HuH-7 (cell line): Measurements from ENCODE around the gene MAPK1IP1L.

ENCODE experiments used
- DNase-seq: peaks from one replicate; pipeline ENCODE4 v3.0.0; 2011; ENCODE audit warnings: low spot score

Gene MAPK1IP1L

DNA sequence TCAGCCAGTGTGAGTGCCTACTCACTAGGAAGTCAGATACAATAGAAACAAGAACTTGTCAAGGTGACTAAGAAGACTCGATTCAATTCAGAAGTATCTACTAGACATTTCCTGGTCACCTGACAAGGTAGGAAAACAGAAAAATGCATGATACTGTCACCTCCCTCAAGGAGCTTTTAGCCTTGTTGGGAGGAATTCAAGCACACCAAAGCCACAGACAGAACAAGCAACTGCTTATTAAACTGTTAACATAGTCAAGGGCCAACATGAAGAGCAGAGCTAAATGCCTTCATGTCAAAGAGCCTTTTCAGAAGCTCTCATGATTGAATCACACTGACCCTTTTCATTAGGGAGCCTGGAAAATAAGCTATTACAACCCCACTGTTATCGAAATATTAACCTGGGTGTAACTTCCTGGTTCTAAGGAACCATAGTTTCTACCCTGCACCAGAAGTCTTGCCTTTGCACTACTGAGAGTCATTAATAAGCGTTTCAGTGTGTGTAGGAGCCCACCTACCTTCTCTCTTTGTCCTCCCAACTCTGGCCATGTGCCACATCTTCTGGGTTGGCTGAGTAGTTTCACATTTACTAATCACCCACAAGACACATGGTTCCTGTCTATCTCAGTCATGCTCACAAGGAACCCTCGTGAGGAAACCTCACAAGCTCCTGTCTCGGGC, 46.6 kb downstream of the MAPK1IP1L start:
- no peak for DNase-seq

GRCh38 chr14:55098561-55098898, 47.1 kb downstream of the MAPK1IP1L start:
- DNase-seq = no peak

DNA sequence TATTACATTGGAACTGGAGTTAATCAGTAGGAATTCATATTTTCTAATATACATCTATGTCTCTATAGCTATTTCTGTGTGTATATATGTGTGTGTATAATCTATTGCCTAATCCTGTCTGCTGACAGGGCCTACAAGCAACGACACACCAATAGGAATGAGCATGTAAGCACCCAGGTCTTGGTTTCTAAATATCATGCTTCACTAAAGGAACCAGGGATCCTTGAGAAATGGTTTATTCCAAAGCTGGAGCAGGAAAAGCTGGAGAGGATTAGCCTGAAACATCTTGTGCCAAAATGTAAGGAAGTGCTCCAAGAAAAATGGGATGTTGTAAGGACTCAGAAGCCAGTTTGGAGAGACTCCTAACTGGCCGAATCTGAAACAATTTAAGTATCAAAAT, 48.3 kb downstream of the MAPK1IP1L start:
- no peak for DNase-seq

- no peak for DNase-seq
Observed at GRCh38 chr14:55101698-55102097, 50.3 kb downstream of the MAPK1IP1L start.

DNA sequence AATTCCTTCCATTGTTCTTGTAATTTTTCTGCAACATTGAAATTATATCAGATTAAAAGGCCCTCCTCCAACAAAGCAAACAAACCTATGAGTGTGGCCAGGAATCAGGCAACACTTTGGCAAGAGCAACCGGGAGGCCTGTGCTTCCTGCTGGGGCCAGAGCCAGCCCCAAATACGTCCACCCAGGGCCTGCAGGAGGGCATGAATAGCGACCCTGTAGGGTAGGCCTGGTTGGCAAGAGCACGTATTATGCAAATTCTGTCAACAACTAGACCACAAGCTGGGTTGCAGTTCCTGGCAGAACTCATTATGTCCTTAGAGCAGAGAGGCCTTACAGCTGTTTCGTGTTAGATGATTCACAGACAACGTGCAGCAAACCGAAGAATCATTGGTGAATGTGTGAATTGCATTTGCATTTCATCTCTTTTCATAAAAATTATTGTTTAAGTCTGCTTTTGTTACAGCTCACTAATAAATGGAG, 50.7 kb downstream of the MAPK1IP1L start:
- no peak for DNase-seq

GRCh38 chr14:55103005-55103640, 51.7 kb downstream of the MAPK1IP1L start:
- peak; percentile 58 for DNase-seq

DNA sequence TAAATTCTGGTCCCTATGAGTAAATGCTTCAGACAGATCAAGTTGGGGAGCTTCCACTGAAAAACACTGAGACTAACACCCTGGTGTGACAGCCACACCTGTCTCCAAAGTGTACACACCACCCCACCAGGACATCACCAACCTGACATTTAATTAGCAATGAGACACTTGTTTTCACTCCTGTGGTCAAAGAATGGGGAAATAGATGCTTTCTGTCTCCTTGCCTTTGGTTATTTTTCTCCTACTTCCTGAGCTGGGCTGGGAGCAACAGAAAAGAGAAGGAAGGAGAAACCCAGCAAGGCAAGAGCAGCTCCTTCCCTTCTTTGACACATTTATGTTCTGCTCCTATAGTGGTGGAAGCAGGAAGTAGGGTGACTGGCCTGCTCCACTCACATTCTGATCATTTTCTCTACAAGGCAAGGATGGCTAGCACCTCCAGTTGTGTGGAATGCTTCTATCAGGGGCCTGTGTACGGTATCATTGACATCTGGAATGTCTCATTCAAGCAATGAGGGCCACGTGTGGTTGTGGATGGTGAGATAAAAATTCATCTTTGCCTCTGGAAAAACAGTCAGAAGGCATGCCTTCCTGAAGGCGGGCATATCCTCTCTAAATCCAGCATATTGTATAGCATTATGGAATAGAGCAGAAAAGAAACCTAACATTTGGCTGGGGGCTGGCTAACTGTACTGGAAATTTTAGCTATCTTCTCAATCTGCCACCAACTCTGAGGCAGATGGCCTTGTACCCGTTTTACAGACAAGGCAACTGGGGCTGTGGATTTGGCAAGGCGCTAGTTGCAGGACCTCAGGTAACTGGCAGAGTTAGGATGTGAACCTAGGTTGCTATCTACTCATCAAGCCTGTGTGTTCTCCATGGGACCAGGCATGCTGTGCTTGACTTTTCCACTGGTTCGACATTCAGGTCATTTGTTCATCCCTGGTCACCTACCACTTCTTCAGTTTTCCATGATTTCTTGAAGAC, 52.8 kb downstream of the MAPK1IP1L start:
- DNase-seq = no peak

- no peak for DNase-seq
Observed at GRCh38 chr14:55105991-55106390, 54.5 kb downstream of the MAPK1IP1L start.

DNA sequence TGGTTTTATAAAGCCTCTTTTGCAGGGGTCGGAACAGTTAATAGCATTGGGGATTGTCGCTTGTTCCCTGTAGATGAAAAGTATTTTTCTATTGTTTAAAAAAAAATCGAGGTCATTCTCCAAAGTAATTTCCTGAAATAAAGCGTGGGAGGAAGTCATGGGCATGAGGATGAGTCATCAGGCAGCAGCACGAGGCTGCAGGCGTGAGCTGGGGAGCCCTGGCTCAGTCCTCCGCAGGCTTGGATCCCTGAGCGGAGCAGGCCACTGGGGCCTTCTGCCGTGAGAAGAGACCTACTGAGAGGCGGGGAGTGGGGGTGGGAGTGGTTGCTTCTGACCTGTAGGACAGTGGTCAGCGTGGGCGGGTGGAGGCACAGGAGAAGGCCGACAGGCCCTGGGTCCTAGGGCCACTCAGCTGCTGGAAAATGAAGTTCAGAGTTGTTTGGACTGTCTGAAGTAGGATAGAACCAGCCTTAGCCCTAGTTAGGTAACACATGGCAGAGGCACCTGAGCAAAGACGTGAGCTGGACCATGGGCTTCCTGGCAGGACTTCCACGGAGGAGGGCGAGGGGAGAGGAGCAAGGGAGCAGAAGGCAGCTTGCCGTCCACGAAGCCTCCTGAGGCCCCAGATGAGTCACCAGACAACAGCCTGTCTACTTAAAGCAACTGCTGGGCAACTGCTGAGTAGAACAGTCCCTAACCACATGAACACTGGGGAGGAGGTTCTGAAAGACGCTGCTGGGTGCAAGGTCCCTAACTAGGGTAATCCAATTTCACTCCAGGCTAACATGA, 56.5 kb downstream of the MAPK1IP1L start:
- DNase-seq = no peak

DNA sequence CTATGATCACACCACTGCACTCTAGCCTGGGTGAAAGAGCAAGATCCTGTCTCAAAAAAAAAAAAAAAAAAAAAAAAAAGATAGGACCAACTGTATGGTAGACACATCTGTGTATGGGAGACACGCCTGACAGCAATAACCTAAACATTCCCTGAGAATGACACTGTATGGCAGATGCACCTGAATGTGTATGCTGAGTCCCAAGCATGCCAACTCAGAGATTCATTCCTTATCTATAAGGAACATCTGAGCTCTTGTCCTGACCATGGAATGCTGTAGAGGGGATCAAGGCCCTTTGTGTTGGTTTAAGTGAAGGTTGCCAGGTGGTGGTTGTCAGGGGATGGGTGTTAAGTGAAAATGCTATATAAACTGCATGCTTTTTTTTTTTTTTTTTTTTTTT, 58.4 kb downstream of the MAPK1IP1L start:
- DNase-seq = no peak

DNA sequence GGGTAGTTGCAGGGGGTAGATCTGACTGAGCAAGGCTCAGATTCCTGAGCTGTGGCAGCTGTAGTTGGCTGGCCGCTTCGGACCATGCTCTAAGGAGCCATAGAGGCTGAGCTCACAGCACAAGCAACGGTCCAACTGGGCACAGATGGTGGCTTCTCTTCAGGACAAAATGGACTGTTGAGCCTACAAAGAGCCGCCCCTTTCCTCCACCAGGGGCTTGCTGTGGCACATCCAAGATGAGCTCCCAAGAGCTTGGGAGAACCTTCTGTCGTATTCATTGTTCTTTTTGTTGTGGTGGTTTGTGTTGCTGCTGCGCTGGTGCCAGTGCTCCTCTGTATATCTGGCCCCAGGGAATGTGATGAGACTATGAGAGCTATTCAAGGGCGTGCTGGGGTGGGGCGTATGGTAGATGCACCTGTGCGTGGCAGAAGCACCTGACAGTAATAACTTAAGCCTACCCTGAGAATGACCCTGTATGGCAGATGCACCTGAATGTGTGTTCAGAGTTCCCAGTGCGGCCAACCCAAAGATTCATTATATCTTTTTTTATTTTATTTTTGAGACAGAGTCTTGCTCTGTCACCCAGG, 59.8 kb downstream of the MAPK1IP1L start:
- no peak for DNase-seq

GRCh38 chr14:55114720-55115119, 63.3 kb downstream of the MAPK1IP1L start:
- DNase-seq = no peak

- DNase-seq = no peak
Observed at GRCh38 chr14:55115460-55115859, 64.0 kb downstream of the MAPK1IP1L start.

GRCh38 chr14:55115861-55116245, 64.4 kb downstream of the MAPK1IP1L start:
- DNase-seq = no peak

DNA sequence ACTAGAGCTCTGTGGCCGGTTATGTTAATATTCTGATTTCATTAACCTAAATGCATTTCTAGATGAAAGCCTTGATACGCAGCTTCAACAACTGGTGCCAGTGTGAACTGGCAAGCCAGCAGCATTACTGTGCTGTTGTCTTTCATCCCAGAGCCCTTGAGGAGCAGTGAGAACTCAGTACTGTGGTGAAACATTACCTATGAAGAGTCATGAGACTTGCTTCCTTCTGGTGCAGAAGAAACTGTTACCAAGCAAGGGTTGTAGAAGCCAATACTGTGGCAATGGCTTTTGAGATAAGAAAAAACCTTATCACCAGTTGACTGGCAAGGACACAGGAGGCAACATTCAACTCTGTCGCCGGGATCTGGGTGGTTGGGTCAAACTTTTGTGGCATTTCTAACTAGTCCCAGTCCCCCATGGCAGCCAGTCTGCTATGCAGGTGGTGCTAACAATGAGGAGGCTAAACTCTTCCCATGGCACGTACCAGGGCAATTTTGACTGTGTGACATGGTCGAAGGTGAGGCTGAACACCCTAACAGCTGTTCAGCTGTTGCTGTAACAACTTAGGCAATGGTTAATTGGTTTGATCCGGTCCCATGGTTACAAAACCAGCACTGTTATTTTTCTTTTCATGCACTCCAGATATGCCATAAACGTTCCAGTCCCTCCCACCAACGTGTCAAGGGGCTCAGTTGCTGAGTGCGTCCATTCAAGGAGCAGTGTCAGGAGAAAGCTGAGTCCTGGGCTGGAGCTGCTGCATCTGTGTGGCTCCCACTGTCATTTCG, 65.0 kb downstream of the MAPK1IP1L start:
- DNase-seq = peak; percentile 39

DNA sequence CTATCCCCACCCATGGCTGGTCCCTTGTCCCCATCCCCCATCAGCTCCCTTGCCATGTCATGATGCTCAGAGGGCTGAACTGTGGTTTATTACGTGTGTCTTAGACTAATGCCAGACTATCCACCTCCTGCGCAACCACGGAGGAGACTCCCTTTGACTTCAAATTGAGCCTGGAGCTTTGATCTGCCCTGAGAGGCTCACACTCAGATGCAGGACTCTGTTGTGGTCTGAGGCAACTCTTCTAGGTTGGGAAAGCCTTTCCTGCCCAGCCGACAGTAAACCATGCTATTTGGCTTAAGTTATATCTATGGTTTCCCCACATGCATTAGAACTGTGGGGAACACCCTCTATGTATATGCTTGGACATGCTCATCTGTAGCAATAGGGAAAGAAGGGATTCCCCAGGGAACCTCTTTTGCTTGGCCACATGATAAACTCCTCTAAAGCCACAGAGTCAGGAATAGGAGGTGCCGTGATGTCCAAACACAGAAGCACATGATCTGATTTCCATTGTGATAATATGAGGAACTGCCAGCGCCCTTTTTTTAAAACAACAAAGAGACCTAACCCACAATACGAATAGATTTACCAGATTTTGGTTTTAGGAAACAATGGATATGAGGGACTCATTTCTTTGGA, 66.5 kb downstream of the MAPK1IP1L start:
- no peak for DNase-seq

DNA sequence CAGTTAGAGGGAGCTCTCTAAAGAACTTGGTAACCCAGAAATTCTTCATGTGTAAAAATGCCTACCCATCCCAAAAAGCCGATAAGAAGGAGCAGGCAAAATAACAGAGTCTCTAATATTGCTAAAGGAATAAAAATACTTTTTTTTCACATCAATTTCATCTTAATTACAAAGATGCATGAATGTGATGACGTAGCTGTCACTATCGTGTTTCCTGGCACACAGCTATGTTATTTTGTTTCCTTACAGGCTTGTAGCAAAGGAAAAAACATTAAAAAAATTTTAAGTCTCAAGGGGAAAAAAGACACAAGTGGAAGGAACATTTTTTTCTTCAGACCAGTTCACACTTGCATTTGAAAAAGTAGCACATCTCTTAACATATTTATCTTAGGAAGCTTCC, 67.3 kb downstream of the MAPK1IP1L start:
- DNase-seq = no peak
